Upper lobe of left lung (tissue), 4 donors: ENCODE data around the gene ITFG1.

Source experiments
- CTCF ChIP-seq, 6 experiments: fragments of 450-650 bp in 4 of 6; fragments of 200-600 bp in 2 of 6; sonication (generic) in 2 of 6; IDR thresholded peaks; one replicate each; pipeline ENCODE4 v1.5.1; 2016 to 2019; ENCODE audit warnings: antibody characterized with exemption in 6 of 6
- EP300 ChIP-seq, 4 donors: sonication (generic); formaldehyde crosslinking; IDR thresholded peaks; one replicate each; pipeline ENCODE4 v1.5.1; 2017; ENCODE audit warnings: antibody characterized with exemption in 4 of 4, control low read depth in 2 of 4
- POLR2A ChIP-seq, 4 donors: fragments of 450-650 bp; IDR thresholded peaks; one replicate each; pipeline ENCODE4 v1.5.1; 2016 to 2017; ENCODE audit warnings: antibody characterized with exemption in 4 of 4, mild to moderate bottlenecking in 2 of 4

GRCh38 chr16:47230296-47230695, 230.6 kb downstream of the ITFG1 start:
- TF ChIP-seq POLR2A (IDR thresholded peaks at IDR 0.05) (no peak), EP300 (IDR thresholded peaks at IDR 0.05) (no peak), CTCF (IDR thresholded peaks at IDR 0.05) (no peak)
